Mesenchymal stem cell (in vitro differentiated cells and primary cell): ENCODE results near the gene PRDX5.

Experiments
- DNase-seq: peaks from one replicate; pipeline ENCODE4 v3.0.0-alpha.2; 2013
- H2AFZ ChIP-seq: one replicate; pipeline ENCODE4 v1.6.1; 2013; ENCODE audit warnings: low read depth, mild to moderate bottlenecking, control low read depth, inconsistent platforms, low read length, moderate library complexity
- H2AK5ac ChIP-seq: 2 replicates; pipeline ENCODE4 v1.6.1; 2013; ENCODE audit warnings: low read length, moderate library complexity, mild to moderate bottlenecking, inconsistent platforms; ENCODE audit not compliant: severe bottlenecking
- H2BK120ac ChIP-seq: one replicate; pipeline ENCODE4 v1.6.1; 2013; ENCODE audit warnings: low read depth, mild to moderate bottlenecking, inconsistent platforms, low read length, moderate library complexity
- H2BK12ac ChIP-seq, 2 experiments: one replicate each; pipeline ENCODE4 v1.6.1; 2013; ENCODE audit warnings: inconsistent platforms in 2 of 2, low read length in 2 of 2, mild to moderate bottlenecking in 2 of 2, moderate library complexity in 2 of 2, control low read depth in 1 of 2
- H2BK15ac ChIP-seq: one replicate; pipeline ENCODE4 v1.6.1; 2013; ENCODE audit warnings: mild to moderate bottlenecking, low read depth, inconsistent platforms; ENCODE audit not compliant: poor library complexity, severe bottlenecking
- H2BK5ac ChIP-seq: 2 replicates; pipeline ENCODE4 v1.6.1; 2013; ENCODE audit warnings: low read depth, mild to moderate bottlenecking, low read length, control low read depth, inconsistent platforms; ENCODE audit not compliant: poor library complexity, severe bottlenecking
- H3K14ac ChIP-seq, 2 experiments: one replicate each; pipeline ENCODE4 v1.6.1; 2013; ENCODE audit warnings: inconsistent platforms in 2 of 2, low read length in 2 of 2, control low read depth in 1 of 2, mild to moderate bottlenecking in 1 of 2, moderate library complexity in 1 of 2
- H3K18ac ChIP-seq, 2 experiments: one replicate each; pipeline ENCODE4 v1.6.1; 2013; ENCODE audit warnings: inconsistent platforms in 2 of 2, low read length in 2 of 2, control low read depth in 1 of 2, low read depth in 1 of 2, mild to moderate bottlenecking in 1 of 2
- H3K23ac ChIP-seq, 2 experiments: one replicate each; pipeline ENCODE4 v1.6.1; 2013; ENCODE audit warnings: inconsistent platforms in 2 of 2, low read length in 2 of 2, mild to moderate bottlenecking in 2 of 2, moderate library complexity in 2 of 2, control low read depth in 1 of 2
- H3K27ac ChIP-seq: 2 replicates; pipeline ENCODE4 v1.5.1; 2013; ENCODE audit warnings: mild to moderate bottlenecking, moderate library complexity, low read length, control low read depth, inconsistent platforms; ENCODE audit not compliant: poor library complexity, severe bottlenecking
- H3K27me3 ChIP-seq, 2 experiments: 2 replicates each; pipeline versions ENCODE4 v1.6.1 to v1.7.0; 2013; ENCODE audit warnings: low read length in 2 of 2, mild to moderate bottlenecking in 2 of 2, moderate library complexity in 2 of 2, control low read depth in 1 of 2, inconsistent platforms in 1 of 2; ENCODE audit not compliant: control insufficient read depth in 1 of 2, insufficient read depth in 1 of 2
- H3K36me3 ChIP-seq, 2 experiments: 2 replicates each; pipeline versions ENCODE4 v1.6.1 to v1.7.0; 2013; ENCODE audit warnings: low read length in 2 of 2, control low read depth in 1 of 2, inconsistent platforms in 1 of 2, low read depth in 1 of 2, mild to moderate bottlenecking in 1 of 2; ENCODE audit not compliant: insufficient read depth in 2 of 2, control insufficient read depth in 1 of 2
- H3K4ac ChIP-seq, 2 experiments: one replicate each; pipeline ENCODE4 v1.6.1; 2013; ENCODE audit warnings: inconsistent platforms in 2 of 2, low read length in 2 of 2, mild to moderate bottlenecking in 2 of 2, moderate library complexity in 2 of 2, control low read depth in 1 of 2, low read depth in 1 of 2
- H3K4me1 ChIP-seq: 2 replicates; pipeline ENCODE4 v1.6.1; 2013; ENCODE audit warnings: low read depth, low read length, control low read depth; ENCODE audit not compliant: control insufficient read depth, insufficient read depth
- H3K4me2 ChIP-seq: 2 replicates; pipeline ENCODE4 v1.6.1; 2013; ENCODE audit warnings: low read length, mild to moderate bottlenecking, inconsistent platforms; ENCODE audit not compliant: poor library complexity, severe bottlenecking
- H3K4me3 ChIP-seq, 2 experiments: 2 replicates each; pipeline versions ENCODE4 v1.5.1 to v1.7.0; 2013; ENCODE audit warnings: low read length in 2 of 2, mild to moderate bottlenecking in 2 of 2, control low read depth in 1 of 2, low read depth in 1 of 2; ENCODE audit not compliant: insufficient read depth in 1 of 2
- H3K79me1 ChIP-seq: replicated peaks from 2 replicates; pipeline ENCODE4 v1.6.1; 2013; ENCODE audit warnings: mild to moderate bottlenecking, control low read depth, low read length, inconsistent platforms; ENCODE audit not compliant: poor library complexity, severe bottlenecking
- H3K9ac ChIP-seq: 2 replicates; pipeline ENCODE4 v1.7.0; 2013; ENCODE audit warnings: mild to moderate bottlenecking, low read length, moderate library complexity
- H3K9me3 ChIP-seq: 2 replicates; pipeline ENCODE4 v1.7.0; 2013; ENCODE audit warnings: mild to moderate bottlenecking, low read length; ENCODE audit not compliant: control insufficient read depth
- H4K8ac ChIP-seq: one replicate; pipeline ENCODE4 v1.6.1; 2013; ENCODE audit warnings: inconsistent platforms, mild to moderate bottlenecking, low read length, moderate library complexity
- H4K91ac ChIP-seq: one replicate; pipeline ENCODE4 v1.6.1; 2013; ENCODE audit warnings: mild to moderate bottlenecking, low read length, inconsistent platforms
- WGBS: methylation state at CpG from one replicate; pipeline ENCODE4 v1.1.7; 2013; ENCODE audit warnings: mixed read lengths; 5-methylcytosine and 5-hydroxymethylcytosine counted together

The PRDX5 gene

DNA sequence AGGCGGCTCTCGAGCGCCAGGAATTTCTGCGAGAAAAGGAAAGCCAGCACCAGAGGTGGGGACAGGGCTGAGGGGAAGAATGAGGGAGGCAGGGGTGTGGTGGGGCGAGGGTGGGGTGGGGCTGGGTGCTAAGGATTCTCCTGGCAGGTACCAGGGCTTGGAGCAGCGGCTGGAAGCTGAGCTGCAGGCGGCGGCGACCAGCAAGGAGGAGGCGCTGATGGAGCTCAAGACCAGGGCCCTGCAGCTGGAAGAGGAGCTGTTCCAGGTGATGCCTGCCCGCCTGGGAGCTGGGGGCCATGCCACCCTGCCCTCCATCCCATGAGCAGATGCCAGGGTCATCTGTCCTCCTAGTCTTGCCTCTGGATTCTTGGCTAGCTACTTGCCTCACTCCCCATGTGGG lies 31.5 kb downstream of the PRDX5 start:
- Histone ChIP-seq H2AFZ (no peak overlapping the region), H4K8ac (no peak overlapping the region), H3K9me3 (no peaks in the 10 kb centered on the region), H2BK120ac (no peak overlapping the region), H2BK5ac (no peak overlapping the region), H3K4me1 (peaks cover 7% of the 10 kb centered on the region), H2AK5ac (no peak overlapping the region), H3K4me2 (no peak overlapping the region), H3K79me1 (no peaks in the 10 kb centered on the region), H3K4me3 (no peak overlapping the region), H2BK15ac (no peak overlapping the region), H2BK12ac (no peak overlapping the region), H3K27me3 (peaks cover 0 to 12% of the 10 kb centered on the region in 2 experiments), H3K27ac (no peak overlapping the region), H3K14ac (no peak overlapping the region), H3K36me3 (no peaks in the 10 kb centered on the region), H3K9ac (no peak overlapping the region), H3K4ac (no peak overlapping the region), H3K18ac (no peak overlapping the region), H3K23ac (no peak overlapping the region), H4K91ac (no peak overlapping the region)
- no peak for DNase-seq
- 82% methylated on average over 10 of the region's 11 CpGs for WGBS

DNA sequence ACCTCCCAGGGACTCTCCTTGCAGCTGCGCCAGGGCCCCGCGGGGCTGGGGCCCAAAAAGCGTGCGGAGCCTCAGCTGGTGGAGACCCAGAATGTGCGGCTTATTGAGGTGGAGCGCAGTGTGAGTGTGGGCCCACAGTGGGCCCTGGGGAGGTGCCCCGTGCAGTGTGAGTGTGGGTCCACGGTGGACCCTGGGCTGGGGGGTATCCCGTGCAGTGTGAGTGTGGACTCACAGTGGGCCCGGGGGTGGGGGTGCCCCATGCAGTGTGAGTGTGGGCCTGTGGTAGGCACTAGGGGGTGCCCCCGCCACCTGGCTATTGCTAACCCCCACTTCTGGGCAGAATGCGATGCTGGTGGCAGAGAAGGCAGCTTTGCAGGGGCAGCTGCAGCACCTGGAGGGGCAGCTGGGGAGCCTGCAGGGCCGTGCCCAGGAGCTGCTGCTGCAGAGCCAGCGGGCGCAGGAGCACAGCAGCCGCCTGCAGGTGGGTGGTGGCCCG lies 33.3 kb downstream of the PRDX5 start:
- Histone ChIP-seq H3K4me1 (peaks cover 17% of the 10 kb centered on the region), H2BK120ac (no peak overlapping the region), H3K79me1 (no peaks in the 10 kb centered on the region), H4K8ac (no peak overlapping the region), H3K27me3 (peaks cover 0 to 12% of the 10 kb centered on the region in 2 experiments), H2BK15ac (no peak overlapping the region), H2AFZ (no peak overlapping the region), H3K27ac (no peak overlapping the region), H3K36me3 (no peaks in the 10 kb centered on the region), H4K91ac (peak overlapping the region; percentile 11), H3K4me2 (no peak overlapping the region), H2AK5ac (no peak overlapping the region), H3K4me3 (no peak overlapping the region), H3K23ac (no peak overlapping the region), H3K14ac (no peak overlapping the region), H2BK12ac (no peak overlapping the region), H2BK5ac (no peak overlapping the region), H3K9me3 (no peaks in the 10 kb centered on the region), H3K4ac (no peak overlapping the region), H3K9ac (no peak overlapping the region), H3K18ac (no peak overlapping the region)
- no peak for DNase-seq
- 93% methylated on average over 18 of the region's 18 CpGs for WGBS

DNA sequence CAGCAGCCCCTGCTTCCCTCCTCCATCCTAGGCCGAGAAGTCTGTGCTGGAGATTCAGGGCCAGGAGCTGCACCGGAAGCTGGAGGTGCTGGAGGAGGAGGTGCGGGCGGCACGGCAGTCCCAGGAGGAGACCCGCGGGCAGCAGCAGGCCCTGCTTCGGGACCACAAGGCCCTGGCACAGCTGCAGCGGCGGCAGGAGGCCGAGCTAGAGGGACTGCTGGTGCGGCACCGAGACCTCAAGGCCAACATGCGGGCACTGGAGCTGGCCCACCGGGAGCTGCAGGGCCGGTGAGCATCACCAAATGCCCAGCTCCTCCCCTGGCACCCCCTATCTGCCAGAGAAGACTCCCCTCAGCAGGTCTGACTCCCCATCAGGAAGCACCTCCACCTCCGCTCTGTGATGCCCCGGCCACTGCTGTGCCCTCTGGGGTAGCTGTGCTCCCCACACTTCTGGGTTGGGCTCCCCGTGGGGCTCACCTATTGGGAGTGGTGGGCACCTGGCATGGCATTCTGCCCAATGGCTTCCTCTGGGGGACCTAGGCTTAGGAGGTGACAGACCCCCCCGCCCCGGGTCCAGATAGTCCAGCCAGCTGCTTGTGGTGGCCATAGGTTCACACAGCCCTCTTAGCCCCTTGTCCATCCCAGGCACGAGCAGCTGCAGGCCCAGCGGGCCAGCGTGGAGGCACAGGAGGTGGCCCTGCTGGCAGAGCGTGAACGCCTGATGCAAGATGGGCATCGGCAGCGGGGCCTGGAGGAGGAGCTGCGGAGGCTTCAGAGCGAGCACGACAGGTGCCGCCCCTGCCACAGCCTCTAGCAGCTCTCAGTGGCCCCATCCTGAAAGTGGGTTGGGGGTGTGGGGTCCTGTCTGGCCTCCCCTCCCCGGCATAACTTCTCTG lies 34.4 kb downstream of the PRDX5 start:
- Histone ChIP-seq H2AK5ac (no peak overlapping the region), H3K4me2 (no peak overlapping the region), H2BK15ac (peak overlapping the region; percentile 9), H3K36me3 (no peaks in the 10 kb centered on the region), H2BK120ac (no peak overlapping the region), H3K27me3 (peaks cover 0 to 10% of the 10 kb centered on the region in 2 experiments), H3K9ac (no peak overlapping the region), H3K79me1 (no peaks in the 10 kb centered on the region), H3K9me3 (no peaks in the 10 kb centered on the region), H3K27ac (no peak overlapping the region), H3K14ac (no peak overlapping the region), H2BK12ac (peak overlapping the region in 1 of 2 experiments; percentile 35), H3K4me1 (peaks cover 24% of the 10 kb centered on the region), H3K18ac (no peak overlapping the region), H3K4me3 (no peak overlapping the region), H3K23ac (no peak overlapping the region), H3K4ac (no peak overlapping the region), H4K91ac (no peak overlapping the region), H2AFZ (no peak overlapping the region), H2BK5ac (no peak overlapping the region), H4K8ac (no peak overlapping the region)
- no peak for DNase-seq
- 91% methylated on average over 31 of the region's 33 CpGs for WGBS

DNA sequence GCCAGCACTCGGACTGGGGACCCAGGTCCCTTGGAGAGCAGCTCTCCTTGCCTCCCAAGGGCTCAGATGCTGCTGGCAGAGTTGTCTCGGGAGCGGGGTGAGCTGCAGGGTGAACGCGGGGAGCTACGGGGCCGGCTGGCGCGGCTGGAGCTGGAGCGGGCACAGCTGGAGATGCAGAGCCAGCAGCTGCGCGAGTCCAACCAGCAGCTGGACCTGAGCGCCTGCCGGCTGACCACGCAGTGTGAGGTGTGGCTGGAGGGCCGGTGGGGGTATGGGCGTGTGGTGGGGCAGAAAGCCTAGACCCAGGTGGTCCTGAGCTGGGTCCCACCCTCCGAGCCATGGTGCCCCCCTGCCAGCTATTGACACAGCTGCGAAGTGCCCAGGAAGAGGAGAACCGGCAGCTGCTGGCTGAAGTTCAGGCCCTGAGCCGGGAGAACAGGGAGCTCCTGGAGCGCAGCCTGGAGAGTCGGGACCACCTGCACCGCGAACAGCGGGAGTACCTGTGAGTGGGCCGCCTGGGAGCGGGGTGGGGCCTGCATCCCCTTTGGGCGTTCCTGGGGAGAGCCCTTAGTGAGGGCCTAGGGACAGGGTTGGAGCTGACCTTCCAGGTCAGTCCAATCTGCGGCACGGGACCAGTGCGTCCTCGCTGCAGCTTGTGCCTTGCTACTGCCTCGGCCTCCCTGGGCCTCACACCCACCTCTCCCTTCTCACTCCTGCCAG lies 35.2 kb downstream of the PRDX5 start:
- H2AK5ac ChIP-seq: no peak overlapping the region
- DNase-seq: no peak
- H2BK5ac ChIP-seq: no peak overlapping the region
- 85% methylated on average over 34 of the region's 34 CpGs for WGBS
- H4K8ac ChIP-seq: no peak overlapping the region
- no peak overlapping the region for H2AFZ ChIP-seq
- no peak overlapping the region for H3K4me2 ChIP-seq
- no peak overlapping the region for H2BK120ac ChIP-seq
- no peak overlapping the region for H3K27ac ChIP-seq
- peaks cover 32% of the 10 kb centered on the region for H3K4me1 ChIP-seq
- H3K36me3 ChIP-seq: no peaks in the 10 kb centered on the region
- H3K18ac ChIP-seq: no peak overlapping the region
- no peak overlapping the region for H3K4me3 ChIP-seq
- H3K23ac ChIP-seq: no peak overlapping the region
- no peak overlapping the region for H2BK12ac ChIP-seq
- no peaks in the 10 kb centered on the region for H3K79me1 ChIP-seq
- no peak overlapping the region for H3K9ac ChIP-seq
- no peak overlapping the region for H3K14ac ChIP-seq
- no peaks in the 10 kb centered on the region for H3K9me3 ChIP-seq
- no peak overlapping the region for H4K91ac ChIP-seq
- H3K27me3 ChIP-seq: peaks cover 0 to 10% of the 10 kb centered on the region in 2 experiments
- no peak overlapping the region for H3K4ac ChIP-seq
- no peak overlapping the region for H2BK15ac ChIP-seq
